ENCODE data around the gene MAPK13. TPM values are rescaled to one million over a fixed set of nuclear protein-coding genes. Genes with fewer than 3 reads are reported as not detected.

Gene MAPK13
- total RNA-seq, 2 donors from 2014 or later: 1.4 to 7.2 TPM

DNA sequence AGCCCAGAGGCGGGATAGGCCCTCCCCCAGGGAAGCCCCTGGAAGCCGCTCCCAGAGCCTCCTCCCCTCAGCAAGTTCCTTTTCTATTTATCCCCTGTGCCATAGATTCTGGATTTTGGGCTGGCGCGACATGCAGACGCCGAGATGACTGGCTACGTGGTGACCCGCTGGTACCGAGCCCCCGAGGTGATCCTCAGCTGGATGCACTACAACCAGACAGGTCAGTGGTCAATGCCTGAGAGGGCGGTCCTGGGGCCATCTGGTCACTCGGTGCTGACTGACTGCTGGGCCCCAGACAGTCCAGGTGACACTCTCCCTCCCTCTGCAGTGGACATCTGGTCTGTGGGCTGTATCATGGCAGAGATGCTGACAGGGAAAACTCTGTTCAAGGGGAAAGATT lies 6.2 kb downstream of the MAPK13 start:
- Histone ChIP-seq H3K27me3 (no peaks in the 10 kb centered on the region), H3K27ac (no peak overlapping the region), H3K9me3 (no peaks in the 10 kb centered on the region), H3K4me3 (no peak overlapping the region), H3K36me3 (no peaks in the 10 kb centered on the region), H3K4me1 (peaks cover 0 to 14% of the 10 kb centered on the region in 2 donors)
- DNase-seq (ENCODE audit: low spot score): no peak
- TF ChIP-seq, protein P1, sequence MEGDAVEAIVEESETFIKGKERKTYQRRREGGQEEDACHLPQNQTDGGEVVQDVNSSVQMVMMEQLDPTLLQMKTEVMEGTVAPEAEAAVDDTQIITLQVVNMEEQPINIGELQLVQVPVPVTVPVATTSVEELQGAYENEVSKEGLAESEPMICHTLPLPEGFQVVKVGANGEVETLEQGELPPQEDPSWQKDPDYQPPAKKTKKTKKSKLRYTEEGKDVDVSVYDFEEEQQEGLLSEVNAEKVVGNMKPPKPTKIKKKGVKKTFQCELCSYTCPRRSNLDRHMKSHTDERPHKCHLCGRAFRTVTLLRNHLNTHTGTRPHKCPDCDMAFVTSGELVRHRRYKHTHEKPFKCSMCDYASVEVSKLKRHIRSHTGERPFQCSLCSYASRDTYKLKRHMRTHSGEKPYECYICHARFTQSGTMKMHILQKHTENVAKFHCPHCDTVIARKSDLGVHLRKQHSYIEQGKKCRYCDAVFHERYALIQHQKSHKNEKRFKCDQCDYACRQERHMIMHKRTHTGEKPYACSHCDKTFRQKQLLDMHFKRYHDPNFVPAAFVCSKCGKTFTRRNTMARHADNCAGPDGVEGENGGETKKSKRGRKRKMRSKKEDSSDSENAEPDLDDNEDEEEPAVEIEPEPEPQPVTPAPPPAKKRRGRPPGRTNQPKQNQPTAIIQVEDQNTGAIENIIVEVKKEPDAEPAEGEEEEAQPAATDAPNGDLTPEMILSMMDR (IDR thresholded peaks at IDR 0.05): no peak

DNA sequence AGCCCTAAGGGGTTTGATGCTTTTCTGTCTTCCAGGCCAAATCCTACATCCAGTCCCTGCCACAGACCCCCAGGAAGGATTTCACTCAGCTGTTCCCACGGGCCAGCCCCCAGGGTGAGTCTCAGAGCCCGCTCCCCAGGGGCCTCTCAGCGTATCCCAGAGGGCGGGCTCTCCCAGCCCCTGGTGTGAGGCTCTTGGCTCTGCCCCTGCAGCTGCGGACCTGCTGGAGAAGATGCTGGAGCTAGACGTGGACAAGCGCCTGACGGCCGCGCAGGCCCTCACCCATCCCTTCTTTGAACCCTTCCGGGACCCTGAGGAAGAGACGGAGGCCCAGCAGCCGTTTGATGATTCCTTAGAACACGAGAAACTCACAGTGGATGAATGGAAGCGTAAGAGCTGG lies 8.4 kb downstream of the MAPK13 start:
- no peak overlapping the region for H3K27ac ChIP-seq
- H3K9me3 ChIP-seq: no peaks in the 10 kb centered on the region
- H3K27me3 ChIP-seq: no peaks in the 10 kb centered on the region
- H3K4me3 ChIP-seq: no peak overlapping the region
- H3K36me3 ChIP-seq: no peaks in the 10 kb centered on the region
- TF ChIP-seq, protein P1 (IDR thresholded peaks at IDR 0.05): no peak
- no peak for DNase-seq (ENCODE audit: low spot score)
- H3K4me1 ChIP-seq: peaks cover 0 to 7% of the 10 kb centered on the region in 2 donors

DNA sequence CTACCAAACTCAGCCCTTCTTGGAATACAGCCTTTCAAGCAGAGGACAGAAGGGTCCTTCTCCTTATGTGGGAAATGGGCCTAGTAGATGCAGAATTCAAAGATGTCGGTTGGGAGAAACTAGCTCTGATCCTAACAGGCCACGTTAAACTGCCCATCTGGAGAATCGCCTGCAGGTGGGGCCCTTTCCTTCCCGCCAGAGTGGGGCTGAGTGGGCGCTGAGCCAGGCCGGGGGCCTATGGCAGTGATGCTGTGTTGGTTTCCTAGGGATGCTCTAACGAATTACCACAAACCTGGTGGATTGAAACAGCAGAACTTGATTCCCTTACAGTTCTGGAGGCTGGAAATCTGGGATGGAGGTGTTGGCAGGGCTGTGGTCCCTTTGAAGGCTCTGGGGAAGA lies 9.1 kb downstream of the MAPK13 start:
- no peak overlapping the region for H3K4me3 ChIP-seq
- no peak overlapping the region for H3K27ac ChIP-seq
- DNase-seq (ENCODE audit: low spot score): no peak
- no peaks in the 10 kb centered on the region for H3K9me3 ChIP-seq
- TF ChIP-seq, protein P1 (IDR thresholded peaks at IDR 0.05): no peak
- H3K36me3 ChIP-seq: no peaks in the 10 kb centered on the region
- H3K27me3 ChIP-seq: no peaks in the 10 kb centered on the region
- H3K4me1 ChIP-seq: peaks cover 0 to 7% of the 10 kb centered on the region in 2 donors

DNA sequence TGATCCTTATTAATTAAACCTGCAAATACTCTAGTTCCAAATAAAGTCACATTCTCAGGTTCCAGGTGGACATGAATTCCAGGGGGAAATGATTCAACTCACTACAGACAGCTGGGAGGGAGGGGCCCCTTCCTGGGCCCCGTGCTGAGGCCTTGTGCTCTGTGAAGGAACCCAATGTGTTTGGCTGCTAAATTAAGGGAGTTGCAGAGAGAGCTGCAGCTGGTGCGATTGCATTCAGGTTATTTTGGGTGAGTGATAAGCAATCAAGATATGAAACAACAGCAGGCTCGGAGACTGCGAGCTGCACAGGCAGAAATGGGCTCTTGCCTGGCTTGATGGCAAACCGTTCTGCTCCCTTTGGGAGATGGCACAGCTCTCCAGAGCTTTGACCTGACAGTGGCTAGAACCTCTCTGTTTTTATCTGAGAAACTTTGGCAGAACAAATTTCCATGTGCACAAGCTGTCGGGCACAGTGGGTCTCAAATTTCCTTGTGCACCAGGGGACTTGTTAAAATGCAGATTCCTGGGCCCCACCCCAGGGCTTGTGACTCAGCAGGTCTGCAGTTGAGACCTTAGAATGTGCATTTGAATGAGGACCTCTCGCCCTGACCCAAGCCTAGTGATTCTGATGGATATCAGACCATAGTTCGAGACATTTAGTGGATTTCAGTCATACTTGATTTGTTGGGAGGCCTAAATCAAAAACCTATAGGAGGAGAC lies 9.8 kb downstream of the MAPK13 start:
- no peaks in the 10 kb centered on the region for H3K27me3 ChIP-seq
- no peaks in the 10 kb centered on the region for H3K36me3 ChIP-seq
- no peaks in the 10 kb centered on the region for H3K9me3 ChIP-seq
- no peak overlapping the region for H3K4me3 ChIP-seq
- H3K27ac ChIP-seq: no peak overlapping the region
- DNase-seq (ENCODE audit: low spot score): no peak
- TF ChIP-seq, protein P1 (IDR thresholded peaks at IDR 0.05): no peak
- peaks cover 0 to 7% of the 10 kb centered on the region in 2 donors for H3K4me1 ChIP-seq

DNA sequence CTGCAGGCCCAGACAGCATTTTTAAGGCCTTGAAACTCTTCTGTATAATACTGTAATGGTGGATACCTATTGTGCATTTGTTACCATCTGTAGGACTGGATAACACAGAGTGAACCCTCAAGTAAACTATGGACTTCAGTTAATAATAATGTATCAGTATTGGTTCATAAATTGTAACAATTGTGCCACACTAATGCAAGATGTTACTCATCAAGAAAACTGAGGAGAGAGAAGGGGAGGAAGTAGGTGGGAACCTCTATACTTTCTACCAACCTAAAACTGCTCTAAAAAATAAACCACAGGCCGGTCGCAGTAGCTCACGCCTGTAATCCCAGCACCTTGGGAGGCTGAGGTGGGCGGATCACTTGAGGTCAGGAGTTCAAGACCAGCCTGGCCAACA lies 10.8 kb downstream of the MAPK13 start:
- H3K9me3 ChIP-seq: no peaks in the 10 kb centered on the region
- H3K27ac ChIP-seq: no peak overlapping the region
- peak; percentile 1 for DNase-seq (ENCODE audit: low spot score)
- peaks cover 0 to 7% of the 10 kb centered on the region in 2 donors for H3K4me1 ChIP-seq
- H3K4me3 ChIP-seq: no peak overlapping the region
- no peaks in the 10 kb centered on the region for H3K27me3 ChIP-seq
- H3K36me3 ChIP-seq: no peaks in the 10 kb centered on the region
- TF ChIP-seq, protein P1 (IDR thresholded peaks at IDR 0.05): no peak

DNA sequence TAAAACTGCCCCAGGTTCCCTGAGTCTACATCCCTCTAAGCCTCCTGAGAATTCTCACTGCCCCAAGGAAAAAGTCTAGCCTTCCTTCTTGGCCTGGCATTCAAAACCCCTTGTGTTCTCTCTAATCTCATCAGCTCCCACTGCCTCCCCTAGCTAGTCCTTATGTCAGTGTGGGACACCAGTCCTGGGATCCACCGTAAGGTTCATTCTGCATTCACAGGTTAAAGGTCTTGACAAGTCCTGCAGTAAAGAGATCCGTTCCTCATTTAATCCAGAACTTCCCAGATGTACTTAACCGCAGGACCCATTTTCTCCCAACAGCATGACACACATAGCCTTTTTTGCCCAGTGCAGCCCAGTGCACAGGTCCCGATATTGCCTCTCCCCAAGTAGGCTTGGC lies 11.6 kb downstream of the MAPK13 start:
- H3K27me3 ChIP-seq: no peaks in the 10 kb centered on the region
- peaks cover 0 to 7% of the 10 kb centered on the region in 2 donors for H3K4me1 ChIP-seq
- no peak overlapping the region for H3K4me3 ChIP-seq
- TF ChIP-seq, protein P1 (IDR thresholded peaks at IDR 0.05): no peak
- no peak overlapping the region for H3K27ac ChIP-seq
- DNase-seq (ENCODE audit: low spot score): peak; percentile 5
- H3K36me3 ChIP-seq: no peaks in the 10 kb centered on the region
- H3K9me3 ChIP-seq: no peaks in the 10 kb centered on the region

Data from right atrium auricular region (tissue), 2 donors.